Activated T-helper 17 cell treated with anti-CD3 and anti-CD28 coated beads, Interleukin-2, amount 50 U/mL, for 72 hours (primary cell): ENCODE data around the gene IRAK4. TPM values are rescaled to one million over a fixed set of nuclear protein-coding genes. Genes with fewer than 3 reads are reported as not detected.

ENCODE experiments used
- ATAC-seq: fragments of 150-1000 bp; cut with Tn5 transposase; replicated peaks from 2 replicates; pipeline ENCODE4 v1.10.0; 2021; ENCODE audit warnings: mild to moderate bottlenecking, moderate library complexity
- H3K27ac Mint-ChIP-seq: one replicate; pipeline ENCODE4 v1.8.0; 2022; ENCODE audit warnings: mixed read lengths
- H3K27me3 Mint-ChIP-seq: one replicate; pipeline ENCODE4 v1.8.0; 2022; ENCODE audit warnings: mixed read lengths
- H3K36me3 Mint-ChIP-seq: one replicate; pipeline ENCODE4 v1.8.0; 2022; ENCODE audit warnings: low read depth, mild to moderate bottlenecking, mixed read lengths
- H3K4me1 Mint-ChIP-seq: one replicate; pipeline ENCODE4 v1.8.0; 2022; ENCODE audit warnings: mixed read lengths
- H3K4me3 Mint-ChIP-seq: one replicate; pipeline ENCODE4 v1.8.0; 2022; ENCODE audit warnings: mild to moderate bottlenecking, mixed read lengths
- H3K9me3 Mint-ChIP-seq: one replicate; pipeline ENCODE4 v1.8.0; 2022; ENCODE audit warnings: mixed read lengths
- total RNA-seq, 2 donors: library from RNA; stranded (reverse); gene quantifications; one replicate each; pipeline ENCODE4 v1.2.3, GENCODE V29; 2022

The IRAK4 gene
- 10 to 100 TPM; 26.3 to 29.4 TPM for total RNA-seq

- peak; percentile 94 for ATAC-seq
- Mint-ChIP-seq H3K27ac (peak within 1 kb of the TSS; percentile 96), H3K36me3 (peaks cover 46% of the 10 kb centered on the region), H3K9me3 (no peaks in the 10 kb centered on the region), H3K27me3 (no peaks in the 10 kb centered on the region), H3K4me3 (peak within 1 kb of the TSS; percentile 90), H3K4me1 (peaks cover 40% of the 10 kb centered on the region)
Measured at GRCh38 chr12:43758728-43759563, at the start of gene IRAK4, which contains the start of gene PUS7L. IRAK4 (plus strand) TSS chr12:43758951; CDS start chr12:43768112, 9,161 bp downstream. PUS7L (minus strand) TSS chr12:43758790; CDS start chr12:43755245, 3,545 bp downstream.

GRCh38 chr12:43711348-43711747 is 47.4 kb upstream of the IRAK4 start:
- Mint-ChIP-seq H3K9me3 (peaks cover 9% of the 10 kb centered on the region), H3K4me3 (no peak overlapping the region), H3K27ac (no peak overlapping the region), H3K36me3 (no peaks in the 10 kb centered on the region), H3K4me1 (no peaks in the 10 kb centered on the region), H3K27me3 (peaks cover 18% of the 10 kb centered on the region)
- no peak for ATAC-seq

GRCh38 chr12:43722621-43723020 is 36.1 kb upstream of the IRAK4 start:
- H3K4me1 Mint-ChIP-seq = no peaks in the 10 kb centered on the region
- H3K27me3 Mint-ChIP-seq = no peaks in the 10 kb centered on the region
- ATAC-seq = no peak
- H3K36me3 Mint-ChIP-seq = peaks cover 25% of the 10 kb centered on the region
- no peaks in the 10 kb centered on the region for H3K9me3 Mint-ChIP-seq
- no peak overlapping the region for H3K27ac Mint-ChIP-seq
- H3K4me3 Mint-ChIP-seq = no peak overlapping the region

GRCh38 chr12:43723134-43723533 is 35.6 kb upstream of the IRAK4 start:
- no peak overlapping the region for H3K4me3 Mint-ChIP-seq
- peaks cover 25% of the 10 kb centered on the region for H3K36me3 Mint-ChIP-seq
- H3K4me1 Mint-ChIP-seq = no peaks in the 10 kb centered on the region
- no peaks in the 10 kb centered on the region for H3K27me3 Mint-ChIP-seq
- ATAC-seq = no peak
- H3K27ac Mint-ChIP-seq = no peak overlapping the region
- H3K9me3 Mint-ChIP-seq = no peaks in the 10 kb centered on the region

- H3K36me3 Mint-ChIP-seq = peaks cover 69% of the 10 kb centered on the region
Measured at GRCh38 chr12:43728117-43728516, 30.6 kb upstream of the IRAK4 start.

GRCh38 chr12:43728698-43729097 is 30.1 kb upstream of the IRAK4 start:
- Mint-ChIP-seq H3K36me3 (peaks cover 74% of the 10 kb centered on the region), H3K27ac (no peak overlapping the region), H3K4me3 (no peak overlapping the region), H3K9me3 (no peaks in the 10 kb centered on the region), H3K4me1 (no peaks in the 10 kb centered on the region), H3K27me3 (no peaks in the 10 kb centered on the region)
- no peak for ATAC-seq

More at GRCh38 chr12:43728117-43728516, 30.6 kb upstream of the IRAK4 start:
- Mint-ChIP-seq H3K9me3 (no peaks in the 10 kb centered on the region), H3K27ac (no peak overlapping the region), H3K27me3 (no peaks in the 10 kb centered on the region), H3K4me3 (no peak overlapping the region), H3K4me1 (no peaks in the 10 kb centered on the region)
- no peak for ATAC-seq

GRCh38 chr12:43730283-43730682 is 28.5 kb upstream of the IRAK4 start:
- no peaks in the 10 kb centered on the region for H3K27me3 Mint-ChIP-seq
- peak; percentile 75 for ATAC-seq
- H3K9me3 Mint-ChIP-seq = no peaks in the 10 kb centered on the region
- H3K4me1 Mint-ChIP-seq = no peaks in the 10 kb centered on the region
- H3K27ac Mint-ChIP-seq = no peak overlapping the region
- H3K36me3 Mint-ChIP-seq = peaks cover 82% of the 10 kb centered on the region
- no peak overlapping the region for H3K4me3 Mint-ChIP-seq

GRCh38 chr12:43733687-43734086 is 25.1 kb upstream of the IRAK4 start:
- Mint-ChIP-seq H3K27me3 (no peaks in the 10 kb centered on the region), H3K36me3 (peaks cover 88% of the 10 kb centered on the region), H3K27ac (no peak overlapping the region), H3K4me3 (no peak overlapping the region), H3K4me1 (no peaks in the 10 kb centered on the region), H3K9me3 (no peaks in the 10 kb centered on the region)
- no peak for ATAC-seq

- no peaks in the 10 kb centered on the region for H3K27me3 Mint-ChIP-seq
- no peaks in the 10 kb centered on the region for H3K9me3 Mint-ChIP-seq
- H3K4me3 Mint-ChIP-seq = no peak overlapping the region
- H3K27ac Mint-ChIP-seq = no peak overlapping the region
- no peaks in the 10 kb centered on the region for H3K4me1 Mint-ChIP-seq
- peaks cover 82% of the 10 kb centered on the region for H3K36me3 Mint-ChIP-seq
- no peak for ATAC-seq
Measured at GRCh38 chr12:43736927-43737440, 21.8 kb upstream of the IRAK4 start.

- no peak overlapping the region for H3K4me3 Mint-ChIP-seq
- H3K27ac Mint-ChIP-seq = no peak overlapping the region
- peak; percentile 32 for ATAC-seq
- no peaks in the 10 kb centered on the region for H3K4me1 Mint-ChIP-seq
- H3K27me3 Mint-ChIP-seq = no peaks in the 10 kb centered on the region
- peaks cover 84% of the 10 kb centered on the region for H3K36me3 Mint-ChIP-seq
- H3K9me3 Mint-ChIP-seq = no peaks in the 10 kb centered on the region
Measured at GRCh38 chr12:43737646-43738045, 21.1 kb upstream of the IRAK4 start.

- Mint-ChIP-seq H3K4me1 (no peaks in the 10 kb centered on the region), H3K27ac (no peak overlapping the region), H3K27me3 (no peaks in the 10 kb centered on the region), H3K4me3 (no peak overlapping the region), H3K36me3 (peaks cover 90% of the 10 kb centered on the region), H3K9me3 (no peaks in the 10 kb centered on the region)
- no peak for ATAC-seq
Measured at GRCh38 chr12:43740511-43741100, 18.1 kb upstream of the IRAK4 start.

- no peaks in the 10 kb centered on the region for H3K4me1 Mint-ChIP-seq
- H3K36me3 Mint-ChIP-seq = peaks cover 88% of the 10 kb centered on the region
- H3K27me3 Mint-ChIP-seq = no peaks in the 10 kb centered on the region
- no peak overlapping the region for H3K27ac Mint-ChIP-seq
- no peak overlapping the region for H3K4me3 Mint-ChIP-seq
- no peak for ATAC-seq
- no peaks in the 10 kb centered on the region for H3K9me3 Mint-ChIP-seq
Measured at GRCh38 chr12:43742106-43742505, 16.6 kb upstream of the IRAK4 start.

- Mint-ChIP-seq H3K9me3 (no peaks in the 10 kb centered on the region), H3K27me3 (no peaks in the 10 kb centered on the region), H3K36me3 (peaks cover 73% of the 10 kb centered on the region), H3K4me3 (no peak overlapping the region), H3K27ac (no peak overlapping the region), H3K4me1 (no peaks in the 10 kb centered on the region)
- no peak for ATAC-seq
Measured at GRCh38 chr12:43744826-43745225, 13.9 kb upstream of the IRAK4 start.

GRCh38 chr12:43749016-43749415 is 9.7 kb upstream of the IRAK4 start:
- Mint-ChIP-seq H3K27me3 (no peaks in the 10 kb centered on the region), H3K4me3 (no peak overlapping the region), H3K36me3 (peaks cover 70% of the 10 kb centered on the region), H3K27ac (no peak overlapping the region), H3K9me3 (no peaks in the 10 kb centered on the region), H3K4me1 (peaks cover 5% of the 10 kb centered on the region)
- ATAC-seq = no peak

GRCh38 chr12:43750814-43751213 is 7.9 kb upstream of the IRAK4 start:
- Mint-ChIP-seq H3K36me3 (peaks cover 67% of the 10 kb centered on the region), H3K4me1 (peaks cover 5% of the 10 kb centered on the region), H3K4me3 (no peak overlapping the region), H3K27me3 (no peaks in the 10 kb centered on the region), H3K27ac (no peak overlapping the region), H3K9me3 (no peaks in the 10 kb centered on the region)
- ATAC-seq = no peak
